ENCODE data around the gene TMCO4. TPM values are rescaled to one million over a fixed set of nuclear protein-coding genes. Genes with fewer than 3 reads are reported as not detected.

TMCO4 gene
- total RNA-seq, 1 donor from 2014 or later = 28.7 TPM

DNA sequence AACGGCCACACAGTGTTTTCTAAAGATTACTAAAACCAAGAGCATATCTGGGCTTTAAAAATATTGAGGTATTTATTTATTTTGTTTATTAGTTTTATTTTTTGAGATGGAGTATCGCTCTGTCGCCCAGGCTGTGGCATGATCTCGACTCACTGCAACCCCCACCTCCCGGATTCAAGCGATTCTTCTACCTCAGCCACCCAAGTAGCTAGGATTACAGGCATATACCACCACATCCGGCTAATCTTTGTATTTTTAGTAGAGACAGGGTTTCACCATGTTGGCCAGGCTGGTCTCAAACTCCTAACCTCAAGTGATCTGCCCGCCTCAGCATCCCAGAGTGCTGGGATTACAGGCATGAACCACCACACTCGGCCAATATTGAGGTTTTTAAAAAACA lies 23.9 kb downstream of the TMCO4 start:
- no peaks in the 10 kb centered on the region for H3K4me1 ChIP-seq
- H3K36me3 ChIP-seq = peaks cover 0 to 41% of the 10 kb centered on the region in 2 donors
- no peak overlapping the region for H3K4me3 ChIP-seq
- no peaks in the 10 kb centered on the region for H3K9me3 ChIP-seq
- intact Hi-C loops (cut with DNase I) = no loop called here
- H3K27ac ChIP-seq = no peak overlapping the region
- TF ChIP-seq, protein P1, sequence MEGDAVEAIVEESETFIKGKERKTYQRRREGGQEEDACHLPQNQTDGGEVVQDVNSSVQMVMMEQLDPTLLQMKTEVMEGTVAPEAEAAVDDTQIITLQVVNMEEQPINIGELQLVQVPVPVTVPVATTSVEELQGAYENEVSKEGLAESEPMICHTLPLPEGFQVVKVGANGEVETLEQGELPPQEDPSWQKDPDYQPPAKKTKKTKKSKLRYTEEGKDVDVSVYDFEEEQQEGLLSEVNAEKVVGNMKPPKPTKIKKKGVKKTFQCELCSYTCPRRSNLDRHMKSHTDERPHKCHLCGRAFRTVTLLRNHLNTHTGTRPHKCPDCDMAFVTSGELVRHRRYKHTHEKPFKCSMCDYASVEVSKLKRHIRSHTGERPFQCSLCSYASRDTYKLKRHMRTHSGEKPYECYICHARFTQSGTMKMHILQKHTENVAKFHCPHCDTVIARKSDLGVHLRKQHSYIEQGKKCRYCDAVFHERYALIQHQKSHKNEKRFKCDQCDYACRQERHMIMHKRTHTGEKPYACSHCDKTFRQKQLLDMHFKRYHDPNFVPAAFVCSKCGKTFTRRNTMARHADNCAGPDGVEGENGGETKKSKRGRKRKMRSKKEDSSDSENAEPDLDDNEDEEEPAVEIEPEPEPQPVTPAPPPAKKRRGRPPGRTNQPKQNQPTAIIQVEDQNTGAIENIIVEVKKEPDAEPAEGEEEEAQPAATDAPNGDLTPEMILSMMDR (IDR thresholded peaks at IDR 0.05) = no peak
- H3K27me3 ChIP-seq = no peaks in the 10 kb centered on the region
- no peak for DNase-seq (ENCODE audit: extremely low spot score in 2 of 2)

DNA sequence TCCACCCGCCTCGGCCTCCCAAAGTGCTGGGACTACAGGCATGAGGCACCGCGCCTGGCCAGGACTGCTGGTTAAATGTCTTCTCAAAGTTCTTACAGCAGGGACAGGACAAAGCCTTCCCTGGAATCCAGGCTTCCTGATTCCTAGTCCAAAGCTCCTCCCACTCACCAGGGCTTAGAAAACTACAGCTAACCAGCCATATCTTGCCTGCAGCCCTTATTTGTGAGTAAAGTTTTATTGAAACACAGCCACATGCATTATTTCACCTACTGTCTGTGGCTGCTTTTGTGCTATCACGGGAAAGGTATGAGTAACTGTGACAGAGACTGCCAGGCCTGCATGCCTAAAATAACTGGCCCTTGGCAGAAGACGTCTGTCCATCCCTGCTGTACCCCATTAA lies 24.4 kb downstream of the TMCO4 start:
- Histone ChIP-seq H3K9me3 (no peaks in the 10 kb centered on the region), H3K36me3 (peaks cover 0 to 41% of the 10 kb centered on the region in 2 donors), H3K27me3 (no peaks in the 10 kb centered on the region), H3K4me3 (no peak overlapping the region), H3K27ac (no peak overlapping the region), H3K4me1 (no peaks in the 10 kb centered on the region)
- intact Hi-C loops (cut with DNase I) = no loop called here
- no peak for DNase-seq (ENCODE audit: extremely low spot score in 2 of 2)
- TF ChIP-seq POLR2A (IDR thresholded peaks at IDR 0.05) (no peak), POLR2AphosphoS5 (IDR thresholded peaks at IDR 0.05; ENCODE audit: insufficient read depth in 1 of 2, low read depth in 1 of 2) (no peak)
- TF ChIP-seq, protein P1 (IDR thresholded peaks at IDR 0.05) = no peak

DNA sequence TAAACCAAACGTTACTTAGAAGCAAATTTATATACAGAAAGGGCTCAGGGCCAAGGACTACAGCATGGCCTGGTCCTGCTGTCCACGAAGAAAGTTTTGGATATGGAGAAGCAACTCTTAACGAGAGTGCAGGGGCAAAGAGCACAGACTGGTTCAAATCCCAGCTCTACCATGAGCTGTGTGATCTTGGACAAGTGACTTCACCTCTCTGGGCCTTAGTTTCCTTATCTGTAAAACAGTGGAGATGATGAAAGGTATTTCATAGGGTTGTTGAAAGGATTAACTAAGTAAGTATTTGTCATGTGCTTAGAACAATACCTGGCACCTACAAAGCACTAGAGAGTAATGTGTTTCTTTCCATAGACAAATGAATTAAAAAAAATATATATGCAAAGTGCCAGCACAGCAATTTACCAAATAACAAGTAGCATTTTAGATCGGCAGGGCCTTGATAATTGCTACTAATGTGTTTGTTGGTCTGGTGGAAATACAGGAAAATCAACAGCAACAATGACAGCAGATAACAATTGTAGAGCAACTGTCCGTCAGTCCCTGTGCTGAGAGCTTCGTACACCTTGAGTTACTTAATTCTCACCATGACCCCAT lies 25.4 kb downstream of the TMCO4 start:
- TF ChIP-seq, protein P1 (IDR thresholded peaks at IDR 0.05) = no peak
- TF ChIP-seq POLR2AphosphoS5 (IDR thresholded peaks at IDR 0.05; ENCODE audit: insufficient read depth in 1 of 2, low read depth in 1 of 2) (no peak), POLR2A (IDR thresholded peaks at IDR 0.05) (no peak)
- H3K27ac ChIP-seq = no peak overlapping the region
- no peaks in the 10 kb centered on the region for H3K27me3 ChIP-seq
- no peaks in the 10 kb centered on the region for H3K4me1 ChIP-seq
- no peak for DNase-seq (ENCODE audit: extremely low spot score in 2 of 2)
- H3K4me3 ChIP-seq = no peak overlapping the region
- intact Hi-C loops (cut with DNase I) = no loop called here
- peaks cover 0 to 35% of the 10 kb centered on the region in 2 donors for H3K36me3 ChIP-seq
- H3K9me3 ChIP-seq = no peaks in the 10 kb centered on the region

DNA sequence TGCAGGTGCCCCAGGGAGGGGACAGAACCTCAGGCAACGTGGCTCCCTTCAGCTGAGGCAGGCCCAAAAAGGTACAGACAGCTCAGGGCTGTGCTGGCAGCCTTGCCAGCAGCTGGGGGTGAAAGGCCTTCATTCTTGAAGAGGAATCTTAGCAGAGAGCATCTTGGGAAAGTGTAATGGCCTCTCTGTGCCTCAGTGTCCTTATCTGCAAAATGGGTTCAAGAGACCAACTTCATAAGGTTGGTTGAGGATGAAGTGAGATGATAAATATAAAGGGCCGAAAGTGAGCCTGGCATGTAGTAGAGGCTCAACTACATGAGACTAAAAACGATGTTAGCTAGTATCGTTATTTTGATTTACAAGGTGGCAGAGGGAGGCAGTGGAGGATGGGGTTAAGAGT lies 26.2 kb downstream of the TMCO4 start:
- peaks cover 0 to 27% of the 10 kb centered on the region in 2 donors for H3K36me3 ChIP-seq
- TF ChIP-seq POLR2AphosphoS5 (IDR thresholded peaks at IDR 0.05; ENCODE audit: insufficient read depth in 1 of 2, low read depth in 1 of 2) (no peak), POLR2A (IDR thresholded peaks at IDR 0.05) (no peak)
- TF ChIP-seq, protein P1 (IDR thresholded peaks at IDR 0.05) = no peak
- no peaks in the 10 kb centered on the region for H3K9me3 ChIP-seq
- H3K4me3 ChIP-seq = no peak overlapping the region
- H3K27ac ChIP-seq = no peak overlapping the region
- intact Hi-C loops (cut with DNase I) = no loop called here
- no peak for DNase-seq (ENCODE audit: extremely low spot score in 2 of 2)
- H3K27me3 ChIP-seq = no peaks in the 10 kb centered on the region
- no peaks in the 10 kb centered on the region for H3K4me1 ChIP-seq

DNA sequence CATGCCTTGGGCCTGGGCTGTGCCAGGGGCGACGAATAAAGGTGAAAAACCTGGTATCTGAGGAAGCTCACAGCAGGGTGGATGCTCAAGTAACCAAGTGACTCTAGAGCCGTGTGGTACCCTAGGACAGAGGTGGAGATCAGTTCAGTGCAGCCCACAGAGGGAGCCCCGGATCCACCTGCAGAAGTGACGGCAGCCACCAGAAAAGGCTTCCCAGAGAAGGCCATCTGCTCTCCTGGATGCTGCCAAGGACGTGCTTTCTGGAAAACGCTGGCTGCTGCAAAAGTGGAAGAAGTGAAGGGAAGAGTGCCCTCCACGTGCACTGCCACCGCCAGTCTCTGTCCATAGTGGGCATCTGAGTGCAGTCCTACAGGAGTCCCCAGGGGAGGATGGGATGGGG lies 27.7 kb downstream of the TMCO4 start:
- H3K9me3 ChIP-seq = no peaks in the 10 kb centered on the region
- TF ChIP-seq, protein P1 (IDR thresholded peaks at IDR 0.05) = no peak
- TF ChIP-seq POLR2A (IDR thresholded peaks at IDR 0.05) = no peak
- no peak for TF ChIP-seq POLR2AphosphoS5 (IDR thresholded peaks at IDR 0.05; ENCODE audit: insufficient read depth in 1 of 2, low read depth in 1 of 2)
- intact Hi-C loops (cut with DNase I) = no loop called here
- H3K4me3 ChIP-seq = no peak overlapping the region
- H3K36me3 ChIP-seq = peaks cover 0 to 14% of the 10 kb centered on the region in 2 donors
- DNase-seq (ENCODE audit: extremely low spot score in 2 of 2) = no peak
- no peak overlapping the region for H3K27ac ChIP-seq
- no peaks in the 10 kb centered on the region for H3K27me3 ChIP-seq
- H3K4me1 ChIP-seq = no peaks in the 10 kb centered on the region
